Omental fat pad (tissue), 4 donors: Measurements from ENCODE around the gene PON1. TPM values are rescaled to one million over a fixed set of nuclear protein-coding genes. Genes with fewer than 3 reads are reported as not detected.

Experiments used
- ATAC-seq: fragments of 150-250 bp; one replicate; pipeline ENCODE4 v1.9.1; 2016; ENCODE audit warnings: mild to moderate bottlenecking, moderate library complexity; ENCODE audit not compliant: low FRiP score
- DNase-seq: peaks from one replicate; pipeline ENCODE4 v3.0.0-alpha.2; 2019; ENCODE audit warnings: low spot score
- CTCF ChIP-seq, 3 donors: fragments of 450-650 bp; IDR thresholded peaks; one replicate each; pipeline ENCODE4 v1.5.1; 2016 to 2017; ENCODE audit warnings: antibody characterized with exemption in 3 of 3, mild to moderate bottlenecking in 3 of 3, moderate library complexity in 2 of 3
- total RNA-seq, 4 donors: library from RNA; depleted of rRNA; stranded (reverse); fragments of >200 nt; gene quantifications; one replicate each; pipeline ENCODE4 v1.1.0, GENCODE V29; 2016

PON1 gene
- total RNA-seq, 4 donors from 2014 or later: 0.38 to 2.0 TPM; not detected in 2

- no peak for TF ChIP-seq CTCF (IDR thresholded peaks at IDR 0.05)
- DNase-seq: no peak
- ATAC-seq: peak; percentile 78
These were observed 59.9 kb downstream of the PON1 start for GRCh38 chr7:95264363-95264891.

GRCh38 chr7:95263785-95264362, 60.5 kb downstream of the PON1 start:
- ATAC-seq (no peak), DNase-seq (no peak)
- no peak for TF ChIP-seq CTCF (IDR thresholded peaks at IDR 0.05)

GRCh38 chr7:95262875-95263274, 61.5 kb downstream of the PON1 start:
- ATAC-seq (no peak), DNase-seq (no peak)
- no peak for TF ChIP-seq CTCF (IDR thresholded peaks at IDR 0.05)

- ATAC-seq: no peak
- TF ChIP-seq CTCF (IDR thresholded peaks at IDR 0.05): no peak
- no peak for DNase-seq
These were observed 62.4 kb downstream of the PON1 start for GRCh38 chr7:95261895-95262415.

GRCh38 chr7:95255691-95256090, 68.6 kb downstream of the PON1 start:
- ATAC-seq (no peak), DNase-seq (no peak)
- no peak for TF ChIP-seq CTCF (IDR thresholded peaks at IDR 0.05)

- DNase-seq: no peak
- TF ChIP-seq CTCF (IDR thresholded peaks at IDR 0.05): no peak
- no peak for ATAC-seq
These were observed 70.3 kb downstream of the PON1 start for GRCh38 chr7:95253986-95254385.

- TF ChIP-seq CTCF (IDR thresholded peaks at IDR 0.05): no peak
These were observed 72.4 kb downstream of the PON1 start for GRCh38 chr7:95251966-95252365.

More at GRCh38 chr7:95251966-95252365, 72.4 kb downstream of the PON1 start:
- ATAC-seq (no peak), DNase-seq (no peak)
